ENCODE measurements around the gene SUGCT. TPM values are rescaled to one million over a fixed set of nuclear protein-coding genes. Genes with fewer than 3 reads are reported as not detected.

The SUGCT gene
- total and polyA plus RNA-seq, 2 of the 8 experiments (the other 6 are each of a cell fraction or from before 2014, with no cell fraction given): 2.8 to 5.4 TPM

DNA sequence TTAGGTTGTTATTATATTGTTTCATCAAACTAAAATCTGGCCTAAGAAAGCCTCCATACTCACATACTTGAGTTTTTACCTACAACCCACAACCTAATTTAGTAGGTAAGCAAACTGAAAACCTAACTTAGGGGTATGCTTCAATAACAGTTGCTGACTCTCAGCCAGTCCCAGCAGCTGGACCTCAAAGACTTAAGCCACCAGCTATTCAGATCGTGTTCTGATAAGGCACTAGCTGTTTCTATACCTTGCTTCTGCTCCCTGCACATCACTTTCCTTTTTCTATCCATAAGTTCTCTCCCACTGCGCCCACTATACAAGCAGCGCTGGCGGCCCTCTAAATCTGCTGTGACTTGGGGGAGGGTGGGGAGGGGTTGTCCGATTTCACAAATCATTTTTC, 42.3 kb downstream of the SUGCT start:
- H3K4me3 ChIP-seq (ENCODE audit: extremely low read depth in 1 of 4, insufficient read depth in 2 of 4, low read depth in 3 of 4, low read length in 4 of 4): no peak overlapping the region
- H3K36me3 ChIP-seq (ENCODE audit: control insufficient read depth in 2 of 4, insufficient read depth in 4 of 4, low read length in 3 of 4): no peaks in the 10 kb centered on the region
- H3K27me3 ChIP-seq (replicated peaks in 1 of 4; ENCODE audit: control insufficient read depth in 3 of 4, extremely low read depth in 1 of 4, insufficient read depth in 3 of 4, low read length in 3 of 4): no peaks in the 10 kb centered on the region
- no peak overlapping the region for H3K4ac ChIP-seq (replicated peaks; ENCODE audit: insufficient read length, low read depth, low read length)
- ChIA-PET POLR2A (ENCODE audit: partially characterized antibody) (no interaction called here), CTCF (ENCODE audit: partially characterized antibody) (no interaction called here)
- no peak overlapping the region for H2AK5ac ChIP-seq (ENCODE audit: low read depth, low read length)
- no peak overlapping the region for H2BK120ac ChIP-seq (replicated peaks; ENCODE audit: low read depth, low read length)
- H3K79me1 ChIP-seq (ENCODE audit: low read depth, low read length): no peaks in the 10 kb centered on the region
- H2AFZ ChIP-seq (ENCODE audit: low read length): no peak overlapping the region
- no peak overlapping the region for H4K91ac ChIP-seq (replicated peaks; ENCODE audit: insufficient read length, low read length)
- H2BK20ac ChIP-seq (ENCODE audit: low read length): no peak overlapping the region
- no peaks in the 10 kb centered on the region for H4K20me1 ChIP-seq (replicated peaks in 1 of 2; ENCODE audit: control insufficient read depth in 1 of 2, insufficient read depth in 2 of 2, low read length in 2 of 2)
- FAIRE-seq (no peak), DNase-seq (ENCODE audit: low read depth in 1 of 2, low spot score in 2 of 2) (peak in 1 of 2 experiments; percentile 11)
- H3K27ac ChIP-seq (ENCODE audit: low read depth, low read length): no peak overlapping the region
- H3K23me2 ChIP-seq (ENCODE audit: low read depth, low read length): no peaks in the 10 kb centered on the region
- H3K9ac ChIP-seq (replicated peaks in 1 of 4; ENCODE audit: extremely low read depth in 1 of 4, low read depth in 3 of 4, low read length in 3 of 4): no peak overlapping the region
- H2BK15ac ChIP-seq (ENCODE audit: low read length): no peak overlapping the region
- H3K9me3 ChIP-seq (ENCODE audit: insufficient read depth in 2 of 2, low read depth in 1 of 2, low read length in 1 of 2): no peaks in the 10 kb centered on the region
- no peak overlapping the region for H3K18ac ChIP-seq (ENCODE audit: extremely low read depth, low read length)
- no peak overlapping the region for H2BK5ac ChIP-seq (ENCODE audit: low read depth, low read length)
- WGBS, 2 experiments (ENCODE audit: extremely low coverage in 1 of 2, insufficient coverage in 1 of 2, insufficient read length in 1 of 2, insufficient replicate concordance in 2 of 2, low coverage in 1 of 2, low lambda C conversion rate in 2 of 2, missing lambda C conversion rate in 1 of 2): 93% methylated on average over 5 of the region's 5 CpGs; no CpG with 5 or more reads in 1 of the 2 experiments
- H2BK12ac ChIP-seq (ENCODE audit: low read depth, low read length): no peak overlapping the region
- no peaks in the 10 kb centered on the region for H3K79me2 ChIP-seq (ENCODE audit: control insufficient read depth in 1 of 2, insufficient read depth in 2 of 2, low read length in 2 of 2)
- H3K23ac ChIP-seq (ENCODE audit: insufficient read length): no peak overlapping the region
- H4K8ac ChIP-seq (ENCODE audit: extremely low read depth, insufficient read depth, low read length): no peak overlapping the region
- no peak overlapping the region for H4K5ac ChIP-seq (ENCODE audit: insufficient read length, low read depth, low read length)
- no peak overlapping the region for H3K14ac ChIP-seq (ENCODE audit: insufficient read length)
- H3K56ac ChIP-seq (replicated peaks; ENCODE audit: insufficient read length, low read depth, low read length): no peak overlapping the region
- TF ChIP-seq, protein P1, sequence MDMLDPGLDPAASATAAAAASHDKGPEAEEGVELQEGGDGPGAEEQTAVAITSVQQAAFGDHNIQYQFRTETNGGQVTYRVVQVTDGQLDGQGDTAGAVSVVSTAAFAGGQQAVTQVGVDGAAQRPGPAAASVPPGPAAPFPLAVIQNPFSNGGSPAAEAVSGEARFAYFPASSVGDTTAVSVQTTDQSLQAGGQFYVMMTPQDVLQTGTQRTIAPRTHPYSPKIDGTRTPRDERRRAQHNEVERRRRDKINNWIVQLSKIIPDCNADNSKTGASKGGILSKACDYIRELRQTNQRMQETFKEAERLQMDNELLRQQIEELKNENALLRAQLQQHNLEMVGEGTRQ (IDR thresholded peaks at IDR 0.05; ENCODE audit: low read length): no peak
- TF ChIP-seq ASH2L (IDR thresholded peaks at IDR 0.05; ENCODE audit: low read length): no peak
- TF ChIP-seq SP4 (IDR thresholded peaks at IDR 0.05; ENCODE audit: low read length): no peak
- no peaks in the 10 kb centered on the region for H3K4me1 ChIP-seq (replicated peaks in 1 of 4; ENCODE audit: control insufficient read depth in 3 of 4, insufficient read depth in 4 of 4, low read length in 3 of 4)
- no peak overlapping the region for H3K4me2 ChIP-seq (ENCODE audit: insufficient read depth in 1 of 2, low read depth in 2 of 2, low read length in 2 of 2)
